Frontal cortex (tissue), 4 donors: ENCODE data around the gene LCN9. TPM values are rescaled to one million over a fixed set of nuclear protein-coding genes. Genes with fewer than 3 reads are reported as not detected.

ENCODE experiments used
- DNase-seq, 2 donors: peaks; one replicate each; pipeline ENCODE4 v3.0.0; 2012; ENCODE audit warnings: low spot score in 2 of 2
- FAIRE-seq: peaks from 2 replicates; lab custom pipeline; 2012; peaks lifted over from hg19 to GRCh38; lab: Jason Lieb, UNC
- total RNA-seq: library from RNA; depleted of rRNA; stranded (reverse); fragments of >200 nt; gene quantifications from one replicate; pipeline ENCODE4 v1.2.3, GENCODE V29; 2014
- donor health status: control.
- donor health status: control.
- donor health status: control.

Gene LCN9
- total RNA-seq, 1 donor from 2014 or later, result not detected

GRCh38 chr9:135712613-135713295 lies 49.6 kb downstream of the LCN9 start:
- DNase-seq (no peak), FAIRE-seq (no peak)

GRCh38 chr9:135714242-135715055 lies 51.3 kb downstream of the LCN9 start:
- DNase-seq, result no peak
- FAIRE-seq, result no peak

- FAIRE-seq, result no peak
These were observed 52.0 kb downstream of the LCN9 start for GRCh38 chr9:135715056-135715595.

GRCh38 chr9:135716045-135716444 lies 52.9 kb downstream of the LCN9 start:
- DNase-seq, result no peak
- FAIRE-seq, result no peak

More at GRCh38 chr9:135715056-135715595, 52.0 kb downstream of the LCN9 start:
- DNase-seq, result no peak

Other genes starting within 250 kb of the LCN9 start
- gene PPP1R26, start 183.5 kb upstream of the LCN9 start, total RNA-seq, result 35.5 TPM
- gene MRPS2, start 162.6 kb upstream of the LCN9 start, total RNA-seq, result 13.9 TPM
- gene LCN1, start 141.9 kb upstream of the LCN9 start, total RNA-seq, result not detected
- gene OBP2A, start 117.2 kb upstream of the LCN9 start, total RNA-seq, result not detected
- not detected for gene PAEP, start 101.6 kb upstream of the LCN9 start, total RNA-seq
- not detected for gene GLT6D1, start 23.8 kb upstream of the LCN9 start, total RNA-seq
- not detected for gene SOHLH1, start 36.2 kb downstream of the LCN9 start, total RNA-seq
- gene KCNT1, start 38.9 kb downstream of the LCN9 start, total RNA-seq, result 3.7 TPM
- 157 TPM for gene CAMSAP1, start 244.2 kb downstream of the LCN9 start, total RNA-seq